Measurements from ENCODE around the gene TSHZ3.

Gene TSHZ3

DNA sequence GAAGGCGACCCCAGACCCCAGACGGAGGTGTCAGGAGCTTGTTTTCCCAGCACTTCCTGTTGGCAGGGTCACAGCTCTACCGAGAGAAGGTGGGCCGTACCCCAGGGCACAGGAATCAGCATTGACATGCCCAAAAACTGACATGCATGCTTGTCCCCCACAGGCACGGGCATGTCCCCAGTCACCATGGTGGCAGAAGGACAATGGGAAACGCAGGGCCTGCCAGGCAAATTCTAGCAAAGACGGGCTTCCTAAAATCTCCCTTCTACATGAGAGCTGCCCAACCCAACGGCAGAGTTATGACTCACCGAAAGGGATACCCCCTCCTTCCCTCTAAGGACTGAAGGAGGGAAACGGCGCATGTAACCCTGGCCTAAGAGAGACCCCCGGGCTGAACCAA is 18.5 kb downstream of the TSHZ3 start:
- H3K36me3 ChIP-seq (replicated peaks; ENCODE audit: low read depth, low read length) = no peaks in the 10 kb centered on the region
- no peaks in the 10 kb centered on the region for H3K27me3 ChIP-seq (ENCODE audit: low read depth, low read length)
- H3K79me2 ChIP-seq (ENCODE audit: low read length) = no peaks in the 10 kb centered on the region
- no peak overlapping the region for H3K4me2 ChIP-seq (ENCODE audit: low read length)
- H3K27ac ChIP-seq (ENCODE audit: low read length) = no peak overlapping the region
- TF ChIP-seq EZH2phosphoT487 (IDR thresholded peaks at IDR 0.05; ENCODE audit: low read depth) = no peak
- TF ChIP-seq, protein P1, sequence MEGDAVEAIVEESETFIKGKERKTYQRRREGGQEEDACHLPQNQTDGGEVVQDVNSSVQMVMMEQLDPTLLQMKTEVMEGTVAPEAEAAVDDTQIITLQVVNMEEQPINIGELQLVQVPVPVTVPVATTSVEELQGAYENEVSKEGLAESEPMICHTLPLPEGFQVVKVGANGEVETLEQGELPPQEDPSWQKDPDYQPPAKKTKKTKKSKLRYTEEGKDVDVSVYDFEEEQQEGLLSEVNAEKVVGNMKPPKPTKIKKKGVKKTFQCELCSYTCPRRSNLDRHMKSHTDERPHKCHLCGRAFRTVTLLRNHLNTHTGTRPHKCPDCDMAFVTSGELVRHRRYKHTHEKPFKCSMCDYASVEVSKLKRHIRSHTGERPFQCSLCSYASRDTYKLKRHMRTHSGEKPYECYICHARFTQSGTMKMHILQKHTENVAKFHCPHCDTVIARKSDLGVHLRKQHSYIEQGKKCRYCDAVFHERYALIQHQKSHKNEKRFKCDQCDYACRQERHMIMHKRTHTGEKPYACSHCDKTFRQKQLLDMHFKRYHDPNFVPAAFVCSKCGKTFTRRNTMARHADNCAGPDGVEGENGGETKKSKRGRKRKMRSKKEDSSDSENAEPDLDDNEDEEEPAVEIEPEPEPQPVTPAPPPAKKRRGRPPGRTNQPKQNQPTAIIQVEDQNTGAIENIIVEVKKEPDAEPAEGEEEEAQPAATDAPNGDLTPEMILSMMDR (IDR thresholded peaks at IDR 0.05; ENCODE audit: low read depth, low read length) = no peak
- no peak overlapping the region for H3K4me3 ChIP-seq (ENCODE audit: low read length)
- no peak overlapping the region for H2AFZ ChIP-seq (ENCODE audit: low read depth, low read length)
- no peak overlapping the region for H3K9ac ChIP-seq (ENCODE audit: low read length)
- H3K4me1 ChIP-seq (ENCODE audit: low read length) = no peaks in the 10 kb centered on the region
- H4K20me1 ChIP-seq (ENCODE audit: insufficient read depth, low read length) = no peaks in the 10 kb centered on the region
- H3K9me3 ChIP-seq (ENCODE audit: insufficient read depth, low read length) = no peaks in the 10 kb centered on the region

DNA sequence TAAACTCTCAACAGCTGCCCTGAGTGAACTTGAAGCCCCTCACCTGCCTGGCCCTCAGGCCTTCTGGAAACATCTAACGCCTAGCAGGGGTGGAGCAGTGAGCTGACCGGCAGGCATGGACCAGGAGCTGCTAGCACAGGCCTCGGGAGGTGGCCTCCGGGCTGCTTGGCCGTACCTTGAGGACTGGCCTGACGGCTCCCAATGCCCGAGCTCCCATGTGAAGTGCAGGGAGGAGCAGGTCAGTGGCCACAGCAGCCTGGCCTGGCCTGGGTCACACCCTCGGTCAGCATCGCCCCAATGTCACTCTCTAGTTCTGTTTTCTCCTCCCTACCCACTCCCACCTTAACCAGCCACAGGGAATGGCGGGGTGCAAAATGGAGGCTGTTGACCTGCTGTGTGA is 19.0 kb downstream of the TSHZ3 start:
- H3K9me3 ChIP-seq (ENCODE audit: insufficient read depth, low read length) = no peaks in the 10 kb centered on the region
- no peak overlapping the region for H3K27ac ChIP-seq (ENCODE audit: low read length)
- H3K27me3 ChIP-seq (ENCODE audit: low read depth, low read length) = no peaks in the 10 kb centered on the region
- H3K4me3 ChIP-seq (ENCODE audit: low read length) = no peak overlapping the region
- no peak for TF ChIP-seq EZH2phosphoT487 (IDR thresholded peaks at IDR 0.05; ENCODE audit: low read depth)
- H3K79me2 ChIP-seq (ENCODE audit: low read length) = no peaks in the 10 kb centered on the region
- H3K4me2 ChIP-seq (ENCODE audit: low read length) = no peak overlapping the region
- no peaks in the 10 kb centered on the region for H3K4me1 ChIP-seq (ENCODE audit: low read length)
- no peaks in the 10 kb centered on the region for H4K20me1 ChIP-seq (ENCODE audit: insufficient read depth, low read length)
- no peak overlapping the region for H3K9ac ChIP-seq (ENCODE audit: low read length)
- no peaks in the 10 kb centered on the region for H3K36me3 ChIP-seq (replicated peaks; ENCODE audit: low read depth, low read length)
- H2AFZ ChIP-seq (ENCODE audit: low read depth, low read length) = no peak overlapping the region

GRCh38 chr19:31329819-31330218 is 19.4 kb downstream of the TSHZ3 start:
- H3K27ac ChIP-seq (ENCODE audit: low read length) = no peak overlapping the region
- no peak overlapping the region for H3K9ac ChIP-seq (ENCODE audit: low read length)
- no peak overlapping the region for H3K4me2 ChIP-seq (ENCODE audit: low read length)
- TF ChIP-seq EZH2phosphoT487 (IDR thresholded peaks at IDR 0.05; ENCODE audit: low read depth) = no peak
- TF ChIP-seq, protein P1 (IDR thresholded peaks at IDR 0.05; ENCODE audit: low read depth, low read length) = no peak
- no peaks in the 10 kb centered on the region for H3K9me3 ChIP-seq (ENCODE audit: insufficient read depth, low read length)
- H3K36me3 ChIP-seq (replicated peaks; ENCODE audit: low read depth, low read length) = no peaks in the 10 kb centered on the region
- H3K4me3 ChIP-seq (ENCODE audit: low read length) = no peak overlapping the region
- no peaks in the 10 kb centered on the region for H4K20me1 ChIP-seq (ENCODE audit: insufficient read depth, low read length)
- H3K27me3 ChIP-seq (ENCODE audit: low read depth, low read length) = no peaks in the 10 kb centered on the region
- H3K4me1 ChIP-seq (ENCODE audit: low read length) = no peaks in the 10 kb centered on the region
- no peak overlapping the region for H2AFZ ChIP-seq (ENCODE audit: low read depth, low read length)
- H3K79me2 ChIP-seq (ENCODE audit: low read length) = no peaks in the 10 kb centered on the region

- no peaks in the 10 kb centered on the region for H4K20me1 ChIP-seq (ENCODE audit: insufficient read depth, low read length)
- H2AFZ ChIP-seq (ENCODE audit: low read depth, low read length) = no peak overlapping the region
- no peak for TF ChIP-seq EZH2phosphoT487 (IDR thresholded peaks at IDR 0.05; ENCODE audit: low read depth)
- TF ChIP-seq, protein P1 (IDR thresholded peaks at IDR 0.05; ENCODE audit: low read depth, low read length) = no peak
- no peak overlapping the region for H3K4me3 ChIP-seq (ENCODE audit: low read length)
- H3K79me2 ChIP-seq (ENCODE audit: low read length) = no peaks in the 10 kb centered on the region
- no peak overlapping the region for H3K27ac ChIP-seq (ENCODE audit: low read length)
- H3K9me3 ChIP-seq (ENCODE audit: insufficient read depth, low read length) = no peaks in the 10 kb centered on the region
- no peak overlapping the region for H3K9ac ChIP-seq (ENCODE audit: low read length)
- no peak overlapping the region for H3K4me2 ChIP-seq (ENCODE audit: low read length)
- H3K36me3 ChIP-seq (replicated peaks; ENCODE audit: low read depth, low read length) = no peaks in the 10 kb centered on the region
- H3K27me3 ChIP-seq (ENCODE audit: low read depth, low read length) = no peaks in the 10 kb centered on the region
- H3K4me1 ChIP-seq (ENCODE audit: low read length) = no peaks in the 10 kb centered on the region
Measured at GRCh38 chr19:31328238-31328637, 21.0 kb downstream of the TSHZ3 start.

Measured in OCI-LY3 (cell line).